HepG2 (cell line): ENCODE measurements around the gene DOC2A. TPM values are rescaled to one million over a fixed set of nuclear protein-coding genes. Genes with fewer than 3 reads are reported as not detected.

Source experiments
- ATAC-seq: fragments of 200-7000 bp; cut with Tn5 transposase; 3 replicates; pipeline ENCODE4 v1.9.1; 2020; ENCODE audit warnings: mild to moderate bottlenecking, moderate library complexity
- BruUV-seq: library from RNA; stranded (reverse); fragments of 400-500 nt; replicated peaks from 2 replicates; lab custom pipeline; 2021; lab: Mats Ljungman, UMichigan
- CTCF ChIA-PET: fragments of 300-600 bp; formaldehyde crosslinking; extraction: SDS; loops from one replicate; lab custom pipeline; 2021; ENCODE audit warnings: low total read pairs, inconsistent platforms, low intra/inter-chr PET ratio; lab: Yijun Ruan, JAX
- POLR2A ChIA-PET: fragments of 350-600 bp; sonication (Branson Sonifier 250); formaldehyde crosslinking; loops from one replicate; lab custom pipeline; 2020; ENCODE audit warnings: antibody characterized with exemption, inconsistent platforms; lab: Yijun Ruan, JAX
- DNase-seq: peaks from one replicate; pipeline ENCODE4 v3.0.0-alpha.2; 2015; ENCODE audit warnings: low spot score
- FAIRE-seq: peaks from 3 replicates; lab custom pipeline; 2011; peaks lifted over from hg19 to GRCh38; lab: Jason Lieb, UNC
- H2AFZ ChIP-seq: one replicate; pipeline ENCODE4 v1.6.1; 2011; ENCODE audit warnings: low read length, inconsistent platforms
- H3K27ac ChIP-seq: fragments of 300-600 bp; 3 replicates; pipeline ENCODE4 v1.8.0; 2011; ENCODE audit warnings: mixed run types, mild to moderate bottlenecking, mixed read lengths, low read length, inconsistent platforms; ENCODE audit not compliant: insufficient read depth; ENCODE audit errors: extremely low read length
- H3K27me3 ChIP-seq, 2 experiments: fragments of 200-600 bp in 1 of 2; 2 replicates in 1 of 2; 3 replicates in 1 of 2; pipeline versions ENCODE4 v1.6.0 to v1.8.0; 2011; ENCODE audit warnings: low read length in 2 of 2, mild to moderate bottlenecking in 2 of 2, moderate library complexity in 2 of 2, inconsistent platforms in 1 of 2; ENCODE audit not compliant: insufficient read depth in 2 of 2, control insufficient read depth in 1 of 2
- H3K36me3 ChIP-seq, 2 experiments: fragments of 200-600 bp in 1 of 2; replicated peaks in 1 of 2; 2 replicates in 1 of 2; 3 replicates in 1 of 2; pipeline versions ENCODE4 v1.5.1 to v1.8.0; 2011; ENCODE audit warnings: low read length in 2 of 2, inconsistent platforms in 1 of 2; ENCODE audit not compliant: insufficient read depth in 2 of 2, control insufficient read depth in 1 of 2
- H3K4me1 ChIP-seq: 2 replicates; pipeline ENCODE4 v1.5.1; 2012; ENCODE audit warnings: low read length, inconsistent platforms; ENCODE audit not compliant: insufficient read depth
- H3K4me2 ChIP-seq: 2 replicates; pipeline ENCODE4 v1.6.0; 2011; ENCODE audit warnings: low read depth, low read length, inconsistent platforms
- H3K4me3 ChIP-seq, 3 experiments: fragments of 200-600 bp in 1 of 3; sonication (generic), shearing (Covaris generic) in 1 of 3; replicated peaks in 1 of 3; 2 replicates each; pipeline ENCODE4 v1.5.1; 2011 to 2016; ENCODE audit warnings: low read length in 3 of 3, inconsistent platforms in 2 of 3, low read depth in 2 of 3, mild to moderate bottlenecking in 2 of 3, control low read depth in 1 of 3, mixed read lengths in 1 of 3; ENCODE audit not compliant: insufficient read depth in 1 of 3
- H3K79me2 ChIP-seq: one replicate; pipeline ENCODE4 v1.6.1; 2011; ENCODE audit warnings: low read length, inconsistent platforms; ENCODE audit not compliant: insufficient read depth
- H3K9ac ChIP-seq: 2 replicates; pipeline ENCODE4 v1.6.0; 2011; ENCODE audit warnings: mild to moderate bottlenecking, low read depth, low read length, inconsistent platforms; ENCODE audit not compliant: insufficient read depth
- H3K9me3 ChIP-seq: 2 replicates; pipeline ENCODE4 v1.5.1; 2012; ENCODE audit warnings: mild to moderate bottlenecking, low read length
- H4K20me1 ChIP-seq: 2 replicates; pipeline ENCODE4 v1.6.0; 2011; ENCODE audit warnings: inconsistent platforms, mild to moderate bottlenecking, low read length, moderate library complexity; ENCODE audit not compliant: insufficient read depth
- ATF3 ChIP-seq: sonication (generic); formaldehyde crosslinking; IDR thresholded peaks from 2 replicates; pipeline ENCODE4 v1.4.0; 2020; ENCODE audit warnings: missing genetic modification reagents
- ELF1 ChIP-seq: sonication (generic); formaldehyde crosslinking; IDR thresholded peaks from 2 replicates; pipeline ENCODE4 v1.4.0; 2020; ENCODE audit warnings: missing genetic modification reagents
- HIVEP1 ChIP-seq: sonication (generic); formaldehyde crosslinking; IDR thresholded peaks from 2 replicates; pipeline ENCODE4 v1.4.0; 2020; ENCODE audit warnings: mild to moderate bottlenecking, missing genetic modification reagents
- HOXA5 ChIP-seq: sonication (generic); formaldehyde crosslinking; IDR thresholded peaks from 2 replicates; pipeline ENCODE4 v1.4.0; 2020; ENCODE audit warnings: missing genetic modification reagents
- ISX ChIP-seq: sonication (generic); formaldehyde crosslinking; conservative IDR thresholded peaks from 2 replicates; pipeline ENCODE4 v1.5.0; 2020; ENCODE audit warnings: missing genetic modification reagents
- SAP130 ChIP-seq: IDR thresholded peaks from 2 replicates; pipeline ENCODE4 v1.6.1; 2016; ENCODE audit warnings: low read depth
- SOX6 ChIP-seq, 2 experiments: fragments of 450-650 bp in 1 of 2; sonication (generic) in 1 of 2; formaldehyde crosslinking in 1 of 2; IDR thresholded peaks; 2 replicates each; pipeline versions ENCODE4 v1.4.0 to v1.6.1; 2017 to 2020; ENCODE audit warnings: antibody characterized with exemption in 1 of 2, mild to moderate bottlenecking in 1 of 2, missing genetic modification reagents in 1 of 2
- ZNF264 ChIP-seq: sonication (generic); formaldehyde crosslinking; IDR thresholded peaks from 2 replicates; pipeline ENCODE4 v1.4.0; 2020; ENCODE audit warnings: missing genetic modification reagents
- ZNF44 ChIP-seq: sonication (generic); formaldehyde crosslinking; IDR thresholded peaks from 2 replicates; pipeline ENCODE4 v1.5.1; 2020; ENCODE audit warnings: mild to moderate bottlenecking, missing genetic modification reagents
- ZNF501 ChIP-seq: sonication (generic); formaldehyde crosslinking; IDR thresholded peaks from 2 replicates; pipeline ENCODE4 v1.5.1; 2020; ENCODE audit warnings: mild to moderate bottlenecking, moderate library complexity, missing genetic modification reagents
- ZNF567 ChIP-seq: sonication (generic); formaldehyde crosslinking; IDR thresholded peaks from 2 replicates; pipeline ENCODE4 v1.8.1; 2023; ENCODE audit warnings: mild to moderate bottlenecking, missing genetic modification reagents, borderline replicate concordance
- ZNF7 ChIP-seq: IDR thresholded peaks from 2 replicates; pipeline ENCODE4 v1.6.1; 2016; ENCODE audit warnings: missing biosample characterization, missing genetic modification reagents
- ZNF737 ChIP-seq: sonication (generic); formaldehyde crosslinking; IDR thresholded peaks from 2 replicates; pipeline ENCODE4 v1.5.0; 2020; ENCODE audit warnings: missing genetic modification reagents, mild to moderate bottlenecking, borderline replicate concordance
- ZNF788 ChIP-seq: sonication (generic); formaldehyde crosslinking; IDR thresholded peaks from 2 replicates; pipeline ENCODE4 v1.5.0; 2020; ENCODE audit warnings: mild to moderate bottlenecking, missing genetic modification reagents, borderline replicate concordance
- ZNF83 ChIP-seq: sonication (generic); formaldehyde crosslinking; IDR thresholded peaks from 2 replicates; pipeline ENCODE4 v1.4.0; 2020; ENCODE audit warnings: missing genetic modification reagents, mild to moderate bottlenecking, borderline replicate concordance
- ZSCAN29 ChIP-seq: sonication (generic); formaldehyde crosslinking; conservative IDR thresholded peaks from 2 replicates; pipeline ENCODE4 v1.4.0; 2020; ENCODE audit warnings: mild to moderate bottlenecking, missing genetic modification reagents
- WGBS: methylation state at CpG from one replicate; pipeline ENCODE4 v1.1.6; 2017; ENCODE audit warnings: low lambda C conversion rate; 5-methylcytosine and 5-hydroxymethylcytosine counted together
- in situ Hi-C: cut with HindIII; loops from 2 replicates; pipeline ENCODE4 v1.10.0; 2017; ENCODE audit warnings: low pct_unique_long_range_greater_than_20kb; ENCODE audit not compliant: extremely low pct_ligation_motif_present
- intact Hi-C: fragments of 100-400 bp; cut with micrococcal nuclease; formaldehyde crosslinking; loops from one replicate; pipeline ENCODE4 v1.10.0; 2022; ENCODE audit not compliant: unreplicated experiment
- polyA plus RNA-seq, 8 experiments: library from polyadenylated mRNA; depleted of rRNA in 3 of 8; stranded (reverse) in 7 of 8; unstranded in 1 of 8; fragments of >200 nt; fragmentation: Illumina TruSeq in 4 of 8; extraction: Trizol in 4 of 8; gene quantifications; 2 replicates each; pipeline versions ENCODE4 v1.2.1 to v1.2.3, GENCODE V29; 2011 to 2016; ENCODE audit warnings: low read depth in 4 of 8, missing spikeins in 1 of 8, mixed read lengths in 1 of 8; ENCODE audit not compliant: insufficient read depth in 1 of 8
- total RNA-seq, 5 experiments: library from RNA; depleted of rRNA; stranded (reverse); fragments of >200 nt; fragmentation: Illumina TruSeq; extraction: Trizol; gene quantifications; 2 replicates each; pipeline ENCODE4 v1.2.3, GENCODE V29; 2016; ENCODE audit warnings: low read depth in 1 of 5
- TF ChIP-seq, protein P1 (sequence below): sonication (generic); formaldehyde crosslinking; IDR thresholded peaks from 2 replicates; pipeline ENCODE4 v1.5.0; 2020; ENCODE audit warnings: mild to moderate bottlenecking, missing genetic modification reagents
- TF ChIP-seq, protein P2 (sequence below): sonication (generic); formaldehyde crosslinking; IDR thresholded peaks from 2 replicates; pipeline ENCODE4 v1.8.0; 2023; ENCODE audit warnings: mild to moderate bottlenecking, missing genetic modification reagents

DOC2A gene
- total and polyA plus RNA-seq, 2 of the 13 experiments (the other 11 are each of a cell fraction or from before 2014, with no cell fraction given) = 0.15 to 0.55 TPM

- ChIA-PET CTCF (no interaction called here), POLR2A (interaction anchor here (0.5 to 4.6 kb wide), 21 partner anchors 10 to 445 kb away, joined by 3 to 47 read pairs (median 4); partner anchors contain the start of genes ASPHD1, CDIPT, HIRIP3 and KCTD13)
- no peaks in the 10 kb centered on the region; a peak in 1 of 5 replicates for H3K36me3 ChIP-seq
- peak; percentile 33 for DNase-seq
- 6% methylated on average over 18 of the region's 18 CpGs for WGBS
- H4K20me1 ChIP-seq = no peaks in the 10 kb centered on the region
- intact Hi-C loops (loop anchor here (1.0 to 5.0 kb wide), 4 partner anchors 35 to 99 kb away; partner anchors contain the start of genes ASPHD1, CDIPT, HIRIP3 and INO80E), in situ Hi-C loops (loop anchor here (5.0 kb wide), 1 partner anchor 35 kb away; the partner anchor contains the start of gene KCTD13)
- FAIRE-seq = no peak
- peak overlapping the region; percentile 97 for H3K4me2 ChIP-seq
- BruUV-seq = TSS peak; percentile 86
- H3K9me3 ChIP-seq = no peaks in the 10 kb centered on the region
- peaks cover 56% of the 10 kb centered on the region for H3K4me1 ChIP-seq
- no peaks in the 10 kb centered on the region for H3K79me2 ChIP-seq
- peak; percentile 42 for ATAC-seq
- H3K4me3 ChIP-seq = peak overlapping the region; percentile 65 to 87 (median 80)
- no peak overlapping the region for H2AFZ ChIP-seq
- no peaks in the 10 kb centered on the region; a peak in 1 of 5 replicates for H3K27me3 ChIP-seq
- peak overlapping the region; percentile 80 for H3K9ac ChIP-seq
- peak overlapping the region; percentile 81 for H3K27ac ChIP-seq
- TF ChIP-seq, protein P1, sequence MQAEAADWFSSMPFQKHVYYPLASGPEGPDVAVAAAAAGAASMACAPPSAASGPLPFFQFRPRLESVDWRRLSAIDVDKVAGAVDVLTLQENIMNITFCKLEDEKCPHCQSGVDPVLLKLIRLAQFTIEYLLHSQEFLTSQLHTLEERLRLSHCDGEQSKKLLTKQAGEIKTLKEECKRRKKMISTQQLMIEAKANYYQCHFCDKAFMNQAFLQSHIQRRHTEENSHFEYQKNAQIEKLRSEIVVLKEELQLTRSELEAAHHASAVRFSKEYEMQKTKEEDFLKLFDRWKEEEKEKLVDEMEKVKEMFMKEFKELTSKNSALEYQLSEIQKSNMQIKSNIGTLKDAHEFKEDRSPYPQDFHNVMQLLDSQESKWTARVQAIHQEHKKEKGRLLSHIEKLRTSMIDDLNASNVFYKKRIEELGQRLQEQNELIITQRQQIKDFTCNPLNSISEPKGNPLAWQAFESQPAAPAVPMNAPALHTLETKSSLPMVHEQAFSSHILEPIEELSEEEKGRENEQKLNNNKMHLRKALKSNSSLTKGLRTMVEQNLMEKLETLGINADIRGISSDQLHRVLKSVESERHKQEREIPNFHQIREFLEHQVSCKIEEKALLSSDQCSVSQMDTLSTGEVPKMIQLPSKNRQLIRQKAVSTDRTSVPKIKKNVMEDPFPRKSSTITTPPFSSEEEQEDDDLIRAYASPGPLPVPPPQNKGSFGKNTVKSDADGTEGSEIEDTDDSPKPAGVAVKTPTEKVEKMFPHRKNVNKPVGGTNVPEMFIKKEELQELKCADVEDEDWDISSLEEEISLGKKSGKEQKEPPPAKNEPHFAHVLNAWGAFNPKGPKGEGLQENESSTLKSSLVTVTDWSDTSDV (CRISPR knock-in tag) = no peak
- peak; percentile 2; the same call in 1 of the 2 replicates for TF ChIP-seq ZNF788 (CRISPR knock-in tag)
- peak; percentile 53; the same call in 1 of the 2 replicates for TF ChIP-seq ZNF264 (CRISPR knock-in tag)
- TF ChIP-seq HIVEP1 = peak; percentile 16; the same call in 1 of the 2 replicates
- 0 out of 2 replicates have a peak, but pooled peaks have one; percentile 15 for TF ChIP-seq ZNF44 (CRISPR knock-in tag)
- TF ChIP-seq ELF1 (CRISPR knock-in tag) = peak; percentile 32
- TF ChIP-seq ZNF567 = peak; percentile 43; the same call in 1 of the 2 replicates
- 0 out of 2 replicates have a peak, but pooled peaks have one; percentile 44 for TF ChIP-seq ZNF83 (CRISPR knock-in tag)
- TF ChIP-seq ZSCAN29 (CRISPR knock-in tag) = no peak
- TF ChIP-seq ISX (CRISPR knock-in tag) = 0 out of 2 replicates have a peak, but pooled peaks have one; percentile 40
- 0 out of 2 replicates have a peak, but pooled peaks have one; percentile 34 for TF ChIP-seq HOXA5 (CRISPR knock-in tag)
- no peak for TF ChIP-seq ATF3 (CRISPR knock-in tag)
- TF ChIP-seq SOX6 (IDR thresholded peaks at IDR 0.05) = no peak
- TF ChIP-seq SOX6 (CRISPR knock-in tag; IDR thresholded peaks at IDR 0.05) = peak; percentile 44; the same call in 1 of the 2 replicates
- no peak for TF ChIP-seq ZNF501 (CRISPR knock-in tag)
- TF ChIP-seq ZNF7 (CRISPR knock-in tag) = peak; percentile 90
- TF ChIP-seq ZNF737 (CRISPR knock-in tag) = no peak
- peak; percentile 20; the same call in 1 of the 2 replicates for TF ChIP-seq SAP130
- TF ChIP-seq, protein P2, sequence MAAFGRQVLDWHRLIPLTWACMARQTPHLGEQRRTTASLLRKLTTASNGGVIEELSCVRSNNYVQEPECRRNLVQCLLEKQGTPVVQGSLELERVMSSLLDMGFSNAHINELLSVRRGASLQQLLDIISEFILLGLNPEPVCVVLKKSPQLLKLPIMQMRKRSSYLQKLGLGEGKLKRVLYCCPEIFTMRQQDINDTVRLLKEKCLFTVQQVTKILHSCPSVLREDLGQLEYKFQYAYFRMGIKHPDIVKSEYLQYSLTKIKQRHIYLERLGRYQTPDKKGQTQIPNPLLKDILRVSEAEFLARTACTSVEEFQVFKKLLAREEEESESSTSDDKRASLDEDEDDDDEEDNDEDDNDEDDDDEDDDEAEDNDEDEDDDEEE (CRISPR knock-in tag) = 0 out of 2 replicates have a peak, but pooled peaks have one; percentile 16
Observed at GRCh38 chr16:29962344-29962994, 48.4 kb downstream of the DOC2A start.
